Bone marrow (tissue), 2 donors: ENCODE results near the gene MC5R.
A peak's percentile ranks its signal among the peaks of the same experiment; 100 is the strongest.

Experiments used
- DNase-seq, 2 donors: peaks; one replicate each; lab custom pipeline; 2025; lab: John Stamatoyannopoulos, UW

The MC5R gene

DNA sequence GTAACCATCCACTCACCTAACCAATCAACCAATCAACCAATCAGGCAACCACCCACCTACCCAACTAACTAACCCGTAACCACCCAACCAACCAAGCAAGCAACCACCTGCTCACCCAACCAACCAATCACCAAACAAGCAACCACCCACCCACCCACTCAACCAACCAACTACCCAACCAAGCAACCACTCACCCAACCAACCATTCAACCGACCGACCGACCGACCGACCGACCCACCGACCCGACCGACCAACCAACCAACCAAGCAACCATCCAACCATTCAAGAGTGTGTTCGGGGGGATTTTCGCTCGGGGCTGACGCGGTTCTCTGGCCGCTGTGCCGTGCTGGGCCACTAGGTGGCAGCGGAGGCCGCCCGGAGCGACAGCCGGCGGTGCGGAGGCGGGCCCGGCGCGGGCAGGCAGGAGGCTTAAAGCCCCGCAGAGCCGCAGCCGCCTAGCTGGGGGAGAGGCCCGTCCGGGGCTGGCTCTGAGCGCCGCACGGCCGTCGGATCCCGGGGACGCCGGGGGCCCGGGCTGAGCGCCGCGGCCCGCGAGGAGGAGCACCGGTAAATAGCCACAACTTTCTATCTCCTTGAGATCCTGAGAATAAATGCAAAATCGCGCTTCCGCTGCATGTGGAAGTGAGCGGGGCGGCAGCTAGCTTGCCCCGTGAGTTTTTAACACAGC lies at the start of gene MC5R:
MC5R (plus strand) TSS at position 443 of the 689 bp plus-strand sequence. CDS start 1,617 bp downstream, outside the sequence.
- DNase-seq = peak; percentile 12 to 34

DNA sequence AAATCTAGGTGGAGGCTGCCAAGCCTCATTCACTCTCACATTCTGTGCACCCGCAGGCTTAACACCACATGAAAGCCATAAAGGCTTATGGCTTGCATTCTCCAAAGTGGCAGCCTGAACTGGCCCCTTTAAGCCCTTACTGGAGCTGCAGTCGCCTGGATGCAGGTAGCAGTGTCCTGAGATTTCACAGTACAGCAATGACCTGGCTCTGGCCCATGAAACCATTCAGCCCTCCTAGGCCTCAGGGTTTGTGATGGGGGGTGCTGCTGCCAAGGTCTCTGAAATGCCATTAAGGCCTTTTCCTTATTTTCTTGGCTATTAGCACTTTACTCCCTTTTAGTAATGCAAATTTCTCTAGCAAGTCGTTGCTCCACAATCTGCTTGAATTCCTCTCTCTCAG lies 48.9 kb upstream of the MC5R start:
- DNase-seq = no peak

GRCh38 chr18:13791181-13791580 lies 32.8 kb upstream of the MC5R start:
- no peak for DNase-seq

DNA sequence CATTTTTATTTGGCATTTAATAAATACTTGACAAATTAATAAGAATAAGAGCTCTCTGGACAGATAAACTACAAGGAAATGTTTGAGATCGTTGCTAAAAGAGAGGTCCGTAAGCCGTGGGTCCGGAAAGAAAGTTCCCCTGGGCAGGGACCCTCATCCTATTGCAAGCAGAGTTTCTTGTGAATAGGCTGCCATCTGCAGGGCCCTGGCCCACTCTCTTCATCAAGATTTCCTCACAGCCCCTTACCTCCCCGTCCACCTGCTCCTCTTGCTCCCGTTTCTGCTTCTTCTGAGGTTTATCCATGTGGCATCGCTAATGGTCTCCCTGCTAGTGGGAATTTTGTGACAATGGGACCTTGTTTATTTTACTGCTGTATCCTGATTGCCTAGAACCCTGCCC lies 30.1 kb upstream of the MC5R start:
- DNase-seq = no peak

- no peak for DNase-seq
These were observed 27.4 kb upstream of the MC5R start for GRCh38 chr18:13796515-13796914.

- no peak for DNase-seq
These were observed 26.8 kb upstream of the MC5R start for GRCh38 chr18:13797157-13797611.

DNA sequence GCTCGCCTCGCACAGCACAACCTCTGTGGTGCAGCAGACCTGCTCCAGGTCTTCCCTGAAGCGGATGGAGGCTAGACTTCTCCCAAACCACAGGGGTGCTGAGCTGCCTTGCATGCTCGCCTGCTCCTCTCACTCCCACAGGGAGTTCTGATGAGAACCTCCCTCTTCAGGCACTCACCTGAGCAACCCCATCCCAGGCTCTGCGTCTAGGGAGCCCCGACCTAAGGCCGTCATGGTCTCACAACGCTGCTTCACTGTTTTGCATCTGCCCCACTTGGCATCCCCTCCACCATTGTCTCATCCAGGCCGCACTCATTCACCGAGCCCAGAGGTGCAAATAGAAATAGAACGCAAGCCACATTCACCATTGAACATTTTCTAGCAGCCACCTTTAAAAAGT lies 24.6 kb upstream of the MC5R start:
- DNase-seq = no peak

GRCh38 chr18:13800505-13801259 lies 23.3 kb upstream of the MC5R start:
- DNase-seq = no peak

GRCh38 chr18:13801260-13801601 lies 22.7 kb upstream of the MC5R start:
- no peak for DNase-seq

DNA sequence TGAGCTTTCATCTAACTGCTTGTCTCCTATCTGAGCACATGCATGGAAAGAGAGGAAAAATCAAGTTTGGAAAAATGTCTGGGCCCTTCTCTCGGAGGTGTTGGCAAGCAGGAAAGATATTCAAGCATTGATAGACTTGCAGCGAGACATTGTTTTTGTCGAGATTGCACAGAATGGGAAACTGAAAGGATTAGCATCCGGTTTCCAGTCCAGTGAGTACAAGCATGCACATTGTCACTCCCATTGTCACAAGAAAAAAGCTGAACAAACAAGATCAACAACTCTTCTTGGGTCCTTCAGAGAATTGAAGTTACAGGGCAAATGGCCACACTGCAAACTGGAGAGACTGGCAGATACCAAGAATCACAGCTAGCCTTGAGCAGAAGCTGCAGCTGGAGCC lies 19.6 kb upstream of the MC5R start:
- DNase-seq = no peak

DNA sequence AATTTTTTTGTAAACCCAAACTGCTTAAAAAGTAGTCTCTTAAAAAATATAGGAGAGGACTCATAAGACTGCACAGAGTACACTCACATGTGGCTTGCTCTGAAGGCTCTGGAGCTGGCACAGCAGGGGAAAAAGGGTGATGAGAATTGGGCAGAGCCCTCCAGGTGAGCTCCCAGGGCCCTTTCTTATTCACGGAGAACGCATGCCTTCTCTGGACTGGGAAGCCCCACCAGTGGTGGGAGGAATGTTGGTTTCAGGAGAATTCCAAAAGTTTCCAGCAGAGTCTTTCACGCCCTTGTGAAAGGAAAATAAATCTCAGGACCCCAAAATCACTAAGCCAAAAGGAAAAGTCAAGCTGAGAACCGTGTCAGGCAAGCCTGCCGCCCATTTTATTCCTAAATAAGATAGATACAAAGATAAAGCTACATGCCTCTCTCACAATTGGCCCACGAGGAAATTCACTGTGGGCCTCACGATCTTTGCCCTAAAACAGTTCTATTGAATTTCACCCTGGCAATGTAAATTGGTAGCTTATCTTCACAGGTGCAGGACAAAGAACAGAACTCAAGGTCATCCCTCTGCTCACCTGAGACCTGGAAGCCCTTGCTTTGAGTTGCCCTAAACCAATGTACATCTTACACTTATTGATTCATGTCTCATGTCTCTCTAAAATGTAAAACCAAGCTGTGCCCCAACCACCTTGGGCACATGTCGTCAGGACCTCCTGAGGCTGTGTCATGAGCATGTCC lies 15.5 kb upstream of the MC5R start:
- DNase-seq = no peak

- DNase-seq = no peak
These were observed 14.9 kb upstream of the MC5R start for GRCh38 chr18:13809043-13809430.

GRCh38 chr18:13809531-13810255 lies 14.3 kb upstream of the MC5R start:
- no peak for DNase-seq

GRCh38 chr18:13810950-13811485 lies 12.9 kb upstream of the MC5R start:
- no peak for DNase-seq

- DNase-seq = no peak
These were observed 12.0 kb upstream of the MC5R start for GRCh38 chr18:13811993-13812392.

DNA sequence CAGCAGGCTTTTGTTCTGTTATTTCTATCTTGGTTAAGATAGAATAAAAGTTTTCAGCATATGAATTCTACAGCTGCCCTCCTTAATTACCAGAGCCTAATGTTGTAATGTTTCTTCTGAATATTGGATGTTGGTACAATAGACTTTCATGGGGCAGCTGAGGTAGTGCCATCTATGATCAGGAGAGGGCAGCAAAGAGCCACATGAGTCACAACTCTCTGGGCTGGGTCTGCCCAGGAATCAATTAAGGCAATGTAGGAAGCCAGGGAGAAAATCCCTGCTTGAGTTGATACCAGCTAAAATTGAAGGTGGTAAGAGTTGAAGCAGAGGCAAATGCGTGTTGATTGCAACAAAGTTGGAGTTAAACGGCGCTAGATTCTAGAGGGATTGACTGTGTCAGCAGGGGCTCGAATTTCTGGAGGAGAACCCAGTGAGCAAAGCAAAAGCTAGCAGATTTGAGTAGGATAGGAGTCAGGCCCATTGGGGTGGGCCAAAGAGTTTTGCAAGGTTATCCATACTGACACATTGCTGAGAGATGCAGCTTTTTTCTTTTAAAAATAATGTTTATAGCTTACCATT lies 10.6 kb upstream of the MC5R start:
- peak; percentile 4 to 6 for DNase-seq

- DNase-seq = no peak
These were observed 2.3 kb downstream of the MC5R start for GRCh38 chr18:13826209-13826608.

- no peak for DNase-seq
These were observed 8.0 kb downstream of the MC5R start for GRCh38 chr18:13831864-13832508.

- no peak for DNase-seq
These were observed 10.6 kb downstream of the MC5R start for GRCh38 chr18:13834496-13835015.

DNA sequence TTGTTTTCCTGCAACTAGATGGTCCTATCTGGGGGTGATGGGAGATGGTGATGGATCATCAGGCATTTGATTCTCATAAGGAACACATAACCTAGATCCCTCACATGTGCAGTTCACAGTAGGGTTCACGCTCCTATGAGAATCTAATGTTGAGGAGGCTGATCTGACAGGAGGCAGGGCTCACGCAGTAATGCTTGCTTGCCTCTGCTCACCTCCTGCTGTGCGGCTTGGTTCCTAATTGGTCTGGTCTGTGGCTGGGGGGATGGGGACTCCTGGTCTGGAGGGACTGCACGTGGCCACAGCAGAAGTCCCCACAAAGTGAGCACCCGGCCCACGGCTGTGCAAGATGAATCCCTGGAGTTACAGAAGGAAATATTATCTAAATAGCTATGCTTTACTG lies 11.3 kb downstream of the MC5R start:
- no peak for DNase-seq

GRCh38 chr18:13836559-13836958 lies 12.6 kb downstream of the MC5R start:
- no peak for DNase-seq
